Hepatocyte (in vitro differentiated cells): ENCODE measurements around the gene PMFBP1. TPM values are rescaled to one million over a fixed set of nuclear protein-coding genes. Genes with fewer than 3 reads are reported as not detected.
A peak's percentile ranks its signal among the peaks of the same experiment; 100 is the strongest.

ENCODE experiments used
- DNase-seq: peaks from one replicate; pipeline ENCODE4 v3.0.0-alpha.2; 2016; ENCODE audit warnings: low spot score
- H2AFZ ChIP-seq: fragments of 200-600 bp; sonication (generic); 2 replicates; pipeline ENCODE4 v1.6.0; 2016; ENCODE audit warnings: antibody characterized with exemption, mild to moderate bottlenecking
- H3K27ac ChIP-seq: fragments of 200-600 bp; sonication (generic); 2 replicates; pipeline ENCODE4 v1.5.1; 2016; ENCODE audit warnings: mild to moderate bottlenecking
- H3K27me3 ChIP-seq: fragments of 200-600 bp; sonication (generic); 2 replicates; pipeline ENCODE4 v1.6.1; 2016
- H3K36me3 ChIP-seq: fragments of 200-600 bp; sonication (generic); replicated peaks from 2 replicates; pipeline ENCODE4 v1.5.1; 2016; ENCODE audit warnings: low read depth; ENCODE audit not compliant: insufficient read depth
- H3K4me1 ChIP-seq: fragments of 200-600 bp; sonication (generic); 2 replicates; pipeline ENCODE4 v1.5.1; 2016; ENCODE audit warnings: mild to moderate bottlenecking, moderate library complexity; ENCODE audit not compliant: insufficient read depth
- H3K4me2 ChIP-seq: fragments of 200-600 bp; sonication (generic); 2 replicates; pipeline ENCODE4 v1.6.0; 2016
- H3K4me3 ChIP-seq: fragments of 200-600 bp; sonication (generic); 2 replicates; pipeline ENCODE4 v1.5.1; 2016; ENCODE audit warnings: mild to moderate bottlenecking
- H3K79me2 ChIP-seq: fragments of 200-600 bp; sonication (generic); 2 replicates; pipeline ENCODE4 v1.6.0; 2017; ENCODE audit warnings: mild to moderate bottlenecking
- H3K9me2 ChIP-seq: fragments of 200-600 bp; sonication (generic); replicated peaks from 2 replicates; pipeline ENCODE4 v1.6.0; 2017; ENCODE audit warnings: mild to moderate bottlenecking; ENCODE audit not compliant: insufficient read depth
- H3K9me3 ChIP-seq: fragments of 200-600 bp; sonication (generic); 2 replicates; pipeline ENCODE4 v1.5.1; 2016; ENCODE audit warnings: low read depth, mild to moderate bottlenecking
- H4K20me1 ChIP-seq: fragments of 200-600 bp; sonication (generic); 2 replicates; pipeline ENCODE4 v1.6.0; 2016; ENCODE audit warnings: mild to moderate bottlenecking; ENCODE audit not compliant: insufficient read depth, poor library complexity, severe bottlenecking
- EZH2 ChIP-seq: fragments of 200-600 bp; sonication (generic); IDR thresholded peaks from 2 replicates; pipeline ENCODE4 v1.6.1; 2016; ENCODE audit warnings: antibody characterized with exemption, mild to moderate bottlenecking, borderline replicate concordance
- EZH2phosphoT487 ChIP-seq: fragments of 200-600 bp; sonication (generic); IDR thresholded peaks from one replicate; pipeline ENCODE4 v1.6.1; 2018; ENCODE audit warnings: antibody characterized with exemption, mild to moderate bottlenecking, low read depth, moderate library complexity; ENCODE audit not compliant: unreplicated experiment, severe bottlenecking
- WGBS: methylation state at CpG from one replicate; pipeline ENCODE4 v1.1.6; 2016; ENCODE audit warnings: low lambda C conversion rate; ENCODE audit errors: missing lambda C conversion rate; 5-methylcytosine and 5-hydroxymethylcytosine counted together
- polyA plus RNA-seq: library from polyadenylated mRNA; unstranded; fragments of >200 nt; fragmentation: Nextera tagmentation; extraction: Ambion mirVana; gene quantifications from 2 replicates; pipeline ENCODE4 v1.2.1, GENCODE V29; 2016
- total RNA-seq: library from RNA; depleted of rRNA; stranded (reverse); fragments of >200 nt; gene quantifications from 2 replicates; pipeline ENCODE4 v1.2.3, GENCODE V29; 2014
- TF ChIP-seq, protein P1 (sequence below): fragments of 200-600 bp; sonication (generic); IDR thresholded peaks from 2 replicates; pipeline ENCODE4 v1.5.1; 2016; ENCODE audit warnings: antibody characterized with exemption, mild to moderate bottlenecking; ENCODE audit not compliant: poor library complexity

PMFBP1 gene
- total and polyA plus RNA-seq, 2 experiments from 2014 or later = 1.4 to 3.4 TPM

DNA sequence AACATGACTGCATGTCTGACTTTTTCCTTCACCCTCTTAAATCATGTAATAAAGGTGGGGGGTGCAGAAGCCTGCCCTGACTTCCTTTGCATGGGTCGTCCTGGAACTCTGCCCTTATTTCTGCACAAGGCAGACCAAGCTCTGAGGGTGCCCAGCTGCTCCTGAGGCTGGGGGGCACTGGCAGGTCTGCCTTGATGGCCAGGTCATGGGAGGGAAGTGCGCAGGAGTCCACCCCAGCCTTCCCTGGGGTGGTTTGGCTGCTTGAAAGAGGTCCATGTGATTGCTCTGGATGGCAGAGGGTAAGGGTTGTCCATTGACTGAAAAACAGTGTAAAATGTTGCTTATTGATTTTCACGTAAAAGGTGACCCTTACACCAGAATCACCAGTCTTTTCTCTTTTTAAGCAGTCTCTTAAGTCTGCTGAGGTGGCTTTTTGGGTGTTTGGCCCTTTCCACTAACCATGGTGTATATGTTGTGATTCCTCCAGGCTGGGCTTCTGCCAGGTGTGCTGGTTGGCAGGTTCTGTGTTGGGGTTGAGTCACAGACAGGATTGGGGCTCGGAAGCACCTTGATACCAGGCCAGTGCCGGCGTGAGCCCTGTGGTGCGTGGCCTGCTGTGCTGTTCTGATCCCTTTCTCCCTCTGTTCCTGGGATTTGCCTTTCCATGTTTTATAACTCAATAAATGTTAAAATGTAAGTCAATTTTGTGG lies 58.9 kb downstream of the PMFBP1 start:
- DNase-seq = no peak
- Histone ChIP-seq H4K20me1 (no peaks in the 10 kb centered on the region), H3K9me2 (no peaks in the 10 kb centered on the region), H3K4me2 (no peak overlapping the region), H3K27ac (no peak overlapping the region), H3K36me3 (no peaks in the 10 kb centered on the region), H3K4me1 (no peaks in the 10 kb centered on the region), H3K79me2 (no peaks in the 10 kb centered on the region), H2AFZ (no peak overlapping the region), H3K4me3 (no peak overlapping the region), H3K27me3 (no peaks in the 10 kb centered on the region), H3K9me3 (no peaks in the 10 kb centered on the region)
- 97% methylated on average over 7 of the region's 7 CpGs for whole genome bisulfite sequencing
- TF ChIP-seq EZH2phosphoT487 = no peak
- TF ChIP-seq, protein P1, sequence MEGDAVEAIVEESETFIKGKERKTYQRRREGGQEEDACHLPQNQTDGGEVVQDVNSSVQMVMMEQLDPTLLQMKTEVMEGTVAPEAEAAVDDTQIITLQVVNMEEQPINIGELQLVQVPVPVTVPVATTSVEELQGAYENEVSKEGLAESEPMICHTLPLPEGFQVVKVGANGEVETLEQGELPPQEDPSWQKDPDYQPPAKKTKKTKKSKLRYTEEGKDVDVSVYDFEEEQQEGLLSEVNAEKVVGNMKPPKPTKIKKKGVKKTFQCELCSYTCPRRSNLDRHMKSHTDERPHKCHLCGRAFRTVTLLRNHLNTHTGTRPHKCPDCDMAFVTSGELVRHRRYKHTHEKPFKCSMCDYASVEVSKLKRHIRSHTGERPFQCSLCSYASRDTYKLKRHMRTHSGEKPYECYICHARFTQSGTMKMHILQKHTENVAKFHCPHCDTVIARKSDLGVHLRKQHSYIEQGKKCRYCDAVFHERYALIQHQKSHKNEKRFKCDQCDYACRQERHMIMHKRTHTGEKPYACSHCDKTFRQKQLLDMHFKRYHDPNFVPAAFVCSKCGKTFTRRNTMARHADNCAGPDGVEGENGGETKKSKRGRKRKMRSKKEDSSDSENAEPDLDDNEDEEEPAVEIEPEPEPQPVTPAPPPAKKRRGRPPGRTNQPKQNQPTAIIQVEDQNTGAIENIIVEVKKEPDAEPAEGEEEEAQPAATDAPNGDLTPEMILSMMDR = no peak
- TF ChIP-seq EZH2 = no peak

DNA sequence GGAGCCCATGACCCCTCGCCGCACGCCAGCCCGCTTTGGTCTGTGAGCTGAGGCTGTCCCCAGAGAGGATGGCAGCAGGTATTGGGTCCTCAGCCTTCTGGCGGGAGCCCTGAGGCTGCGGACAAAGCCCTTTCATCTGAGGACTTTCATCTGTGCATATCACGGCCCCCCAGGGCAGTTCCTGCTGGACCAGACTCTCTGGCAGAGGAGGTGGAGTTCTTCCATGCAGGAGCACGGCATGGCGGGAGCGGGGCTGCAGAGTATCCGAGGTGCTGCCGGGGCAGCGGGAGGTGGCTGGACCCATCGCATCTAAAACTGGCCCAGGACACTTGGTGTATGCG lies 59.5 kb downstream of the PMFBP1 start:
- 98% methylated on average over 15 of the region's 15 CpGs for WGBS
- TF ChIP-seq, protein P1 = no peak
- TF ChIP-seq EZH2phosphoT487 = no peak
- TF ChIP-seq EZH2 = no peak

DNA sequence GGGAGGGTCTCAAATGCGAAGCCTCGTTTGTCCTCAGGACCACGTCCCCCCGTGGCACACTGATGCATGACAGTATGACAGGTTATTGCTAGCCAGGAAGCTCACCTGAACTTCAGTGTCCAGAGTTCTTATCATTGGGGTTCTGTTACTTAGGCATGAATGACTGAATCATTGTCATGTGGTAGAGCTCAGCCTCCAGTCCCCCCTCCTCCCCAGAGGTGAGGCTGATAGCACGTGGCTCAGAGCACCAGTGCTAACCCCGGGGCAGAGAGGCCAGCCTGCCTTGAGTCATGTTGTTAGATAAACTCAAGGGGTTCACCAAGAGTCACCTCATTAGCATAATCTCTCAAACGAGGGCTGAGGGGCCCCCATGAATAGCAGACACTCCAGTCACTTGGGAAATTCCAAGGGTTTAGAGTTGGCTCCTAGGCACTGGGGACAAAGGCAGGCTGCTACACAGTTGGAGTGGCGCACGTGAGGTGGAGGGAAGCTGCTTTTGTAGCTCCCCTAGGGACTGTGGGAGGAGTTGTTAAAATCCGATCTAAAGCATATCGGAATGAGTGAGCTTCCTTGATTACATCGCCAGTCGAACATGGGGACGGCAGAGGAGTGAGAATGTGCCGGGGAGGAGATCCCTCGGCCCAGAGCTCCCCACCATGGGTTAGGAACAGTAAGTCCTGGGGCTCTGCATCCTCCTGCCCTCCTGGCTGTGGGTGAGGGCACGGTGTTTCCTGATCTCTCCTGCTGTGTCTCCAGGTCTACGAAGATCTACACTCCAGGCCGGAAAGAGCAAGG lies 60.1 kb downstream of the PMFBP1 start:
- H3K4me2 ChIP-seq = no peak overlapping the region
- DNase-seq = peak; percentile 41
- no peak overlapping the region for H3K4me3 ChIP-seq
- no peak overlapping the region for H2AFZ ChIP-seq
- 86% methylated on average over 19 of the region's 19 CpGs for WGBS
- no peak for TF ChIP-seq EZH2
- TF ChIP-seq EZH2phosphoT487 = no peak
- TF ChIP-seq, protein P1 = no peak
- no peaks in the 10 kb centered on the region for H4K20me1 ChIP-seq
- H3K36me3 ChIP-seq = no peaks in the 10 kb centered on the region
- H3K9me3 ChIP-seq = no peaks in the 10 kb centered on the region
- no peaks in the 10 kb centered on the region for H3K27me3 ChIP-seq
- H3K79me2 ChIP-seq = no peaks in the 10 kb centered on the region
- H3K9me2 ChIP-seq = no peaks in the 10 kb centered on the region
- peak overlapping the region; percentile 27 for H3K27ac ChIP-seq
- H3K4me1 ChIP-seq = no peaks in the 10 kb centered on the region

More for the DNA sequence above, 59.5 kb downstream of the PMFBP1 start:
- no peak overlapping the region for H3K4me2 ChIP-seq
- H2AFZ ChIP-seq = no peak overlapping the region
- no peaks in the 10 kb centered on the region for H4K20me1 ChIP-seq
- no peaks in the 10 kb centered on the region for H3K27me3 ChIP-seq
- H3K36me3 ChIP-seq = no peaks in the 10 kb centered on the region
- H3K9me2 ChIP-seq = no peaks in the 10 kb centered on the region
- no peaks in the 10 kb centered on the region for H3K79me2 ChIP-seq
- no peak for DNase-seq
- H3K4me3 ChIP-seq = no peak overlapping the region
- no peaks in the 10 kb centered on the region for H3K4me1 ChIP-seq
- H3K9me3 ChIP-seq = no peaks in the 10 kb centered on the region
- no peak overlapping the region for H3K27ac ChIP-seq
